ENCODE measurements around the gene KRTAP21-1.

DNA sequence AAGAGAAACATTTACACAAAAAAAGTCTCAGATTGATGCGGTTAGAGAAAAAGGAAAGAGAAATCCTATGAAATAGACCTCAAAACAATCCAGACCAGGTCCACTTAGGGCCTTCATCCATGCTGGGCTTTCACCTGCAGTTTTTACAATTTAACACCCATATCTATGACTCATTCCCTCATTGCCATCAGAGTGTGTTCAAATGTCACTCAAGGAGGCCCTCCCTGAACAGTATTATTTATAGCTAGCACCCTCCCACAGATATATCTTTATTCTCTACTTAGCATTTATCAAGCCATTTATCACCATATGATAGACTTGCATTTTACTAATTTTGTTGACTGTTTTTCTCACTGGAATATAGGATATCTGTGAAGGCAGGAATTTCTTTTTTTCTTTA is 35.8 kb downstream of the KRTAP21-1 start:
- TF ChIP-seq, protein P1, sequence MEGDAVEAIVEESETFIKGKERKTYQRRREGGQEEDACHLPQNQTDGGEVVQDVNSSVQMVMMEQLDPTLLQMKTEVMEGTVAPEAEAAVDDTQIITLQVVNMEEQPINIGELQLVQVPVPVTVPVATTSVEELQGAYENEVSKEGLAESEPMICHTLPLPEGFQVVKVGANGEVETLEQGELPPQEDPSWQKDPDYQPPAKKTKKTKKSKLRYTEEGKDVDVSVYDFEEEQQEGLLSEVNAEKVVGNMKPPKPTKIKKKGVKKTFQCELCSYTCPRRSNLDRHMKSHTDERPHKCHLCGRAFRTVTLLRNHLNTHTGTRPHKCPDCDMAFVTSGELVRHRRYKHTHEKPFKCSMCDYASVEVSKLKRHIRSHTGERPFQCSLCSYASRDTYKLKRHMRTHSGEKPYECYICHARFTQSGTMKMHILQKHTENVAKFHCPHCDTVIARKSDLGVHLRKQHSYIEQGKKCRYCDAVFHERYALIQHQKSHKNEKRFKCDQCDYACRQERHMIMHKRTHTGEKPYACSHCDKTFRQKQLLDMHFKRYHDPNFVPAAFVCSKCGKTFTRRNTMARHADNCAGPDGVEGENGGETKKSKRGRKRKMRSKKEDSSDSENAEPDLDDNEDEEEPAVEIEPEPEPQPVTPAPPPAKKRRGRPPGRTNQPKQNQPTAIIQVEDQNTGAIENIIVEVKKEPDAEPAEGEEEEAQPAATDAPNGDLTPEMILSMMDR (IDR thresholded peaks at IDR 0.05), result no peak
- TF ChIP-seq POLR2A (IDR thresholded peaks at IDR 0.05), result no peak
- no peak for TF ChIP-seq EP300 (IDR thresholded peaks at IDR 0.05)
